AG10803 (cell line): Measurements from ENCODE around the gene NTSR1.
"Not testable (repeated sequence)": the region's sequence is repeated elsewhere in the genome, so short reads cannot be mapped to it uniquely, and the experiment has no call there.

ENCODE experiments used
- DNase-seq: peaks from one replicate; pipeline ENCODE4 v3.0.0; 2010; ENCODE audit warnings: low read depth
- H3K4me3 ChIP-seq: 2 replicates; pipeline ENCODE4 v1.5.1; 2011; ENCODE audit warnings: mild to moderate bottlenecking, low read length, control low read depth
- CTCF ChIP-seq: conservative IDR thresholded peaks from 2 replicates; pipeline ENCODE4 v1.5.1; 2011; ENCODE audit warnings: mild to moderate bottlenecking, low read length, control low read depth, inconsistent platforms

NTSR1 gene

GRCh38 chr20:62675156-62675876 is 33.3 kb upstream of the NTSR1 start:
- H3K4me3 ChIP-seq, result no peak overlapping the region
- peak; percentile 17 for DNase-seq
- no peak for TF ChIP-seq CTCF

GRCh38 chr20:62675877-62676260 is 32.8 kb upstream of the NTSR1 start:
- no peak for TF ChIP-seq CTCF
- H3K4me3 ChIP-seq, result no peak overlapping the region
- no peak for DNase-seq

- no peak for TF ChIP-seq CTCF
- no peak overlapping the region for H3K4me3 ChIP-seq
- no peak for DNase-seq
These were observed 31.7 kb upstream of the NTSR1 start for GRCh38 chr20:62676976-62677375.

GRCh38 chr20:62677678-62678077 is 31.0 kb upstream of the NTSR1 start:
- no peak for DNase-seq
- TF ChIP-seq CTCF, result no peak
- H3K4me3 ChIP-seq, result no peak overlapping the region

- no peak for DNase-seq
- no peak overlapping the region for H3K4me3 ChIP-seq
- no peak for TF ChIP-seq CTCF
These were observed 30.1 kb upstream of the NTSR1 start for GRCh38 chr20:62678553-62678952.

GRCh38 chr20:62679978-62680589 is 28.6 kb upstream of the NTSR1 start:
- DNase-seq, result no peak
- TF ChIP-seq CTCF, result no peak

GRCh38 chr20:62682912-62683517 is 25.6 kb upstream of the NTSR1 start:
- H3K4me3 ChIP-seq, result no peak overlapping the region
- DNase-seq, result no peak
- TF ChIP-seq CTCF, result no peak

More at GRCh38 chr20:62679978-62680589, 28.6 kb upstream of the NTSR1 start:
- H3K4me3 ChIP-seq, result no peak overlapping the region

- not testable (repeated sequence) for H3K4me3 ChIP-seq, DNase-seq
These were observed 24.8 kb upstream of the NTSR1 start for GRCh38 chr20:62683660-62684322.
